Trophoblast cell (in vitro differentiated cells and primary cell): ENCODE data around the gene INO80E.
A peak's percentile ranks its signal among the peaks of the same experiment; 100 is the strongest.

ENCODE experiments used
- DNase-seq, 2 donors: peaks; one replicate each; pipeline ENCODE4 v3.0.0-alpha.2; 2016
- H2AFZ ChIP-seq: 2 replicates; pipeline ENCODE4 v1.6.1; 2013; ENCODE audit warnings: low read length, moderate library complexity, mild to moderate bottlenecking; ENCODE audit not compliant: insufficient read depth, poor library complexity
- H2AK5ac ChIP-seq: 2 replicates; pipeline ENCODE4 v1.6.1; 2013; ENCODE audit warnings: mild to moderate bottlenecking, low read length
- H2BK120ac ChIP-seq: 2 replicates; pipeline ENCODE4 v1.6.1; 2013; ENCODE audit warnings: low read length, mild to moderate bottlenecking, moderate library complexity; ENCODE audit not compliant: insufficient read depth, poor library complexity
- H2BK12ac ChIP-seq: 2 replicates; pipeline ENCODE4 v1.6.1; 2013; ENCODE audit warnings: mild to moderate bottlenecking, low read length, moderate library complexity
- H2BK5ac ChIP-seq: 2 replicates; pipeline ENCODE4 v1.6.1; 2013; ENCODE audit warnings: low read length, low read depth, moderate library complexity, mild to moderate bottlenecking; ENCODE audit not compliant: poor library complexity
- H3K14ac ChIP-seq: 2 replicates; pipeline ENCODE4 v1.6.1; 2013; ENCODE audit warnings: mild to moderate bottlenecking, low read length
- H3K18ac ChIP-seq: 2 replicates; pipeline ENCODE4 v1.6.1; 2013; ENCODE audit warnings: mild to moderate bottlenecking, low read length
- H3K23ac ChIP-seq: 2 replicates; pipeline ENCODE4 v1.6.1; 2013; ENCODE audit warnings: low read length
- H3K27ac ChIP-seq: 2 replicates; pipeline ENCODE4 v1.5.1; 2013; ENCODE audit warnings: low read depth, mild to moderate bottlenecking, inconsistent platforms, low read length, moderate library complexity
- H3K27me3 ChIP-seq: 2 replicates; pipeline ENCODE4 v1.6.1; 2013; ENCODE audit warnings: inconsistent platforms, mild to moderate bottlenecking, low read length, moderate library complexity; ENCODE audit not compliant: insufficient read depth
- H3K36me3 ChIP-seq, 2 experiments: 1 replicate in 1 of 2; 2 replicates in 1 of 2; pipeline ENCODE4 v1.6.1; 2013; ENCODE audit warnings: low read length in 2 of 2, mild to moderate bottlenecking in 2 of 2, moderate library complexity in 1 of 2; ENCODE audit not compliant: insufficient read depth in 2 of 2, control insufficient read depth in 1 of 2
- H3K4ac ChIP-seq: 2 replicates; pipeline ENCODE4 v1.6.1; 2013; ENCODE audit warnings: low read depth, mild to moderate bottlenecking, low read length, moderate library complexity
- H3K4me1 ChIP-seq, 2 experiments: 1 replicate in 1 of 2; 2 replicates in 1 of 2; pipeline ENCODE4 v1.6.1; 2013; ENCODE audit warnings: low read length in 2 of 2, mild to moderate bottlenecking in 2 of 2, moderate library complexity in 1 of 2; ENCODE audit not compliant: insufficient read depth in 2 of 2, control insufficient read depth in 1 of 2
- H3K4me2 ChIP-seq: 2 replicates; pipeline ENCODE4 v1.6.1; 2013; ENCODE audit warnings: inconsistent platforms, mild to moderate bottlenecking, low read length, moderate library complexity
- H3K4me3 ChIP-seq: 2 replicates; pipeline ENCODE4 v1.5.1; 2013; ENCODE audit warnings: mild to moderate bottlenecking, low read depth, low read length, inconsistent platforms
- H3K79me1 ChIP-seq: one replicate; pipeline ENCODE4 v1.6.1; 2013; ENCODE audit warnings: low read length
- H3K79me2 ChIP-seq: 2 replicates; pipeline ENCODE4 v1.6.1; 2013; ENCODE audit warnings: low read length, mild to moderate bottlenecking; ENCODE audit not compliant: control insufficient read depth, insufficient read depth, poor library complexity
- H3K9ac ChIP-seq: 2 replicates; pipeline ENCODE4 v1.6.1; 2013; ENCODE audit warnings: mild to moderate bottlenecking, low read length
- H3K9me3 ChIP-seq: 2 replicates; pipeline ENCODE4 v1.6.1; 2013; ENCODE audit warnings: low read depth, mild to moderate bottlenecking, control low read depth, inconsistent platforms, low read length; ENCODE audit not compliant: insufficient read depth
- H4K12ac ChIP-seq: 2 replicates; pipeline ENCODE4 v1.6.1; 2013; ENCODE audit warnings: low read depth, mild to moderate bottlenecking, low read length, moderate library complexity
- H4K8ac ChIP-seq: 2 replicates; pipeline ENCODE4 v1.6.1; 2013; ENCODE audit warnings: low read depth, mild to moderate bottlenecking, low read length, moderate library complexity
- H4K91ac ChIP-seq: one replicate; pipeline ENCODE4 v1.6.1; 2013; ENCODE audit warnings: low read depth, mild to moderate bottlenecking, low read length, moderate library complexity
- WGBS: extraction: QIAGEN DNeasy Blood & Tissue Kit; methylation state at CpG from one replicate; pipeline ENCODE4 v1.1.7; 2013; ENCODE audit warnings: missing lambda C conversion rate; ENCODE audit not compliant: insufficient read length, insufficient coverage; ENCODE audit errors: extremely low coverage; 5-methylcytosine and 5-hydroxymethylcytosine counted together

The INO80E gene

GRCh38 chr16:29993191-29993902 is 2.7 kb upstream of the INO80E start:
- Histone ChIP-seq H3K79me2 (peaks cover 7% of the 10 kb centered on the region), H2BK120ac (no peak overlapping the region), H3K36me3 (peaks cover 44 to 50% of the 10 kb centered on the region in 2 experiments), H2AFZ (no peak overlapping the region), H3K4me2 (no peak overlapping the region), H2BK12ac (no peak overlapping the region), H3K9ac (no peak overlapping the region), H3K9me3 (no peaks in the 10 kb centered on the region), H4K91ac (no peak overlapping the region), H4K8ac (no peak overlapping the region), H3K27ac (no peak overlapping the region), H3K23ac (no peak overlapping the region), H2BK5ac (no peak overlapping the region), H3K4ac (no peak overlapping the region), H4K12ac (no peak overlapping the region), H2AK5ac (no peak overlapping the region), H3K79me1 (peaks cover 11% of the 10 kb centered on the region), H3K4me1 (peaks cover 8 to 9% of the 10 kb centered on the region in 2 experiments), H3K14ac (no peak overlapping the region), H3K18ac (no peak overlapping the region), H3K27me3 (no peaks in the 10 kb centered on the region), H3K4me3 (no peak overlapping the region)
- WGBS, result no CpG with 5 or more reads among the region's 25 CpGs
- no peak for DNase-seq

- Histone ChIP-seq H4K91ac (no peak overlapping the region), H3K9me3 (no peaks in the 10 kb centered on the region), H2BK12ac (no peak overlapping the region), H3K36me3 (peaks cover 37 to 43% of the 10 kb centered on the region in 2 experiments), H3K79me2 (peaks cover 7% of the 10 kb centered on the region), H4K12ac (no peak overlapping the region), H2BK5ac (no peak overlapping the region), H3K27ac (no peak overlapping the region), H3K18ac (no peak overlapping the region), H3K4me3 (no peak overlapping the region), H4K8ac (no peak overlapping the region), H3K23ac (no peak overlapping the region), H3K9ac (no peak overlapping the region), H3K4ac (no peak overlapping the region), H2AK5ac (no peak overlapping the region), H3K79me1 (peaks cover 11% of the 10 kb centered on the region), H3K4me2 (peak overlapping the region; percentile 82), H3K27me3 (no peaks in the 10 kb centered on the region), H3K14ac (no peak overlapping the region), H2BK120ac (no peak overlapping the region), H3K4me1 (peaks cover 8 to 9% of the 10 kb centered on the region in 2 experiments), H2AFZ (no peak overlapping the region)
- no CpG with 5 or more reads among the region's 9 CpGs for WGBS
- DNase-seq, result no peak
Measured at GRCh38 chr16:29993903-29994599, 2.0 kb upstream of the INO80E start.

- Histone ChIP-seq H2BK5ac (no peak overlapping the region), H3K79me1 (peaks cover 11% of the 10 kb centered on the region), H3K27me3 (no peaks in the 10 kb centered on the region), H3K9ac (no peak overlapping the region), H3K4me1 (peaks cover 8 to 9% of the 10 kb centered on the region in 2 experiments), H3K18ac (no peak overlapping the region), H3K14ac (peak overlapping the region; percentile 16), H3K27ac (peak overlapping the region; percentile 35), H3K9me3 (no peaks in the 10 kb centered on the region), H2AK5ac (no peak overlapping the region), H2BK120ac (no peak overlapping the region), H2BK12ac (no peak overlapping the region), H3K4me2 (peak overlapping the region; percentile 82), H3K36me3 (peaks cover 32 to 38% of the 10 kb centered on the region in 2 experiments), H3K4me3 (peak overlapping the region; percentile 76), H3K79me2 (peaks cover 7% of the 10 kb centered on the region), H4K8ac (peak overlapping the region; percentile 64), H4K12ac (peak overlapping the region; percentile 7), H2AFZ (peak overlapping the region; percentile 89), H3K4ac (no peak overlapping the region), H3K23ac (no peak overlapping the region), H4K91ac (peak overlapping the region; percentile 80)
- DNase-seq, result peak; percentile 68 to 81
- no CpG with 5 or more reads among the region's 24 CpGs for WGBS
Measured at GRCh38 chr16:29994600-29995323, 1.3 kb upstream of the INO80E start.

- WGBS, result no CpG with 5 or more reads among the region's 53 CpGs
- H2BK120ac ChIP-seq, result peak within 1 kb of the TSS; percentile 24
Measured at GRCh38 chr16:29995324-29995910, 624 bp upstream of the INO80E start, which contains the start of gene HIRIP3. Gene HIRIP3 (minus strand): TSS chr16:29995617. CDS start chr16:29995605, 12 bp downstream.

More at GRCh38 chr16:29995324-29995910, 624 bp upstream of the INO80E start, which contains the start of gene HIRIP3:
- DNase-seq, result peak; percentile 84 to 96
- no peak within 1 kb of the TSS for H2AK5ac ChIP-seq
- no peak within 1 kb of the TSS for H3K23ac ChIP-seq
- H3K9me3 ChIP-seq, result no peaks in the 10 kb centered on the region
- peak within 1 kb of the TSS; percentile 96 for H4K8ac ChIP-seq
- peak within 1 kb of the TSS; percentile 89 for H2AFZ ChIP-seq
- peak within 1 kb of the TSS; percentile 78 for H3K14ac ChIP-seq
- H2BK12ac ChIP-seq, result no peak within 1 kb of the TSS
- H3K18ac ChIP-seq, result peak within 1 kb of the TSS; percentile 76
- peak within 1 kb of the TSS; percentile 84 for H4K12ac ChIP-seq
- H4K91ac ChIP-seq, result peak within 1 kb of the TSS; percentile 80
- no peaks in the 10 kb centered on the region for H3K27me3 ChIP-seq
- peak within 1 kb of the TSS; percentile 62 for H2BK5ac ChIP-seq
- H3K27ac ChIP-seq, result peak within 1 kb of the TSS; percentile 53
- peak within 1 kb of the TSS; percentile 52 for H3K4ac ChIP-seq
- H3K79me1 ChIP-seq, result peaks cover 11% of the 10 kb centered on the region
- H3K9ac ChIP-seq, result peak within 1 kb of the TSS; percentile 86
- H3K79me2 ChIP-seq, result peaks cover 7% of the 10 kb centered on the region
- peak within 1 kb of the TSS; percentile 82 for H3K4me2 ChIP-seq
- H3K4me3 ChIP-seq, result peak within 1 kb of the TSS; percentile 85
- H3K36me3 ChIP-seq, result peaks cover 37 to 43% of the 10 kb centered on the region in 2 experiments
- H3K4me1 ChIP-seq, result peaks cover 8 to 9% of the 10 kb centered on the region in 2 experiments
